Kidney (tissue), 14 donors: ENCODE data around the gene B4GALNT1. TPM values are rescaled to one million over a fixed set of nuclear protein-coding genes. Genes with fewer than 3 reads are reported as not detected.

Source experiments
- DNase-seq, 5 donors: peaks; one replicate each; pipeline ENCODE4 v3.0.0-alpha.2; 2013 to 2020
- FAIRE-seq: peaks from 2 replicates; lab custom pipeline; 2012; peaks lifted over from hg19 to GRCh38; lab: Jason Lieb, UNC
- H3K27ac ChIP-seq, 2 donors: one replicate each; pipeline ENCODE4 v1.7.0; 2013; ENCODE audit warnings: low read depth in 2 of 2, low read length in 2 of 2, inconsistent platforms in 1 of 2
- H3K27me3 ChIP-seq: one replicate; pipeline ENCODE4 v1.7.1; 2013; ENCODE audit warnings: low read length, inconsistent platforms; ENCODE audit not compliant: control insufficient read depth, insufficient read depth
- H3K36me3 ChIP-seq, 3 donors: one replicate each; pipeline versions ENCODE4 v1.7.0 to v1.7.1; 2013; ENCODE audit warnings: low read length in 3 of 3, control low read depth in 1 of 3, inconsistent platforms in 1 of 3; ENCODE audit not compliant: insufficient read depth in 3 of 3, control insufficient read depth in 2 of 3
- H3K4me1 ChIP-seq, 3 donors: one replicate each; pipeline versions ENCODE4 v1.7.0 to v1.7.1; 2013; ENCODE audit warnings: low read length in 3 of 3, inconsistent platforms in 1 of 3, low read depth in 1 of 3; ENCODE audit not compliant: control insufficient read depth in 2 of 3, insufficient read depth in 2 of 3
- H3K4me3 ChIP-seq, 3 donors: one replicate each; pipeline versions ENCODE4 v1.7.0 to v1.8.1; 2013; ENCODE audit warnings: low read length in 3 of 3, control low read depth in 1 of 3, inconsistent platforms in 1 of 3
- H3K9ac ChIP-seq, 3 donors: one replicate each; pipeline versions ENCODE4 v1.7.0 to v1.7.1; 2013; ENCODE audit warnings: low read length in 3 of 3, control low read depth in 1 of 3, inconsistent platforms in 1 of 3
- H3K9me3 ChIP-seq, 3 donors: one replicate each; pipeline versions ENCODE4 v1.7.0 to v1.7.1; 2013; ENCODE audit warnings: low read length in 3 of 3, control low read depth in 1 of 3, inconsistent platforms in 1 of 3; ENCODE audit not compliant: control insufficient read depth in 2 of 3, insufficient read depth in 1 of 3
- intact Hi-C: fragments of 100-400 bp; cut with DNase I; formaldehyde crosslinking; loops from one replicate; pipeline ENCODE4 v1.11.1; 2022
- polyA plus RNA-seq: library from polyadenylated mRNA; stranded (reverse); fragments of 350-450 nt; fragmentation: Illumina TruSeq; extraction: RNeasy Lipid Tissue Mini Kit (QIAGEN cat#74804); gene quantifications from one replicate; pipeline ENCODE4 v1.2.3, GENCODE V29; 2014; ENCODE audit warnings: low read depth, low replicate concordance; ENCODE audit not compliant: insufficient read depth
- total RNA-seq: library from RNA; stranded (reverse); fragmentation: NEBNext Ultra II Directional; extraction: Animal tissue kit (Norgen Biotek cat#: 25700); gene quantifications from one replicate; pipeline ENCODE4 v1.2.1, GENCODE V29; 2021
- TF ChIP-seq, protein P1 (sequence below): IDR thresholded peaks from 3 replicates; pipeline ENCODE4 v1.5.1; 2012; ENCODE audit warnings: mild to moderate bottlenecking, moderate library complexity, borderline replicate concordance; ENCODE audit not compliant: insufficient read depth; ENCODE audit errors: extremely low read depth
- donor health status: control.
- donor health status: control.
- donor health status: control.
- donor health status: control.
- donor health status: control.
- donor health status: DM: yes; HTN: yes; CAD: no.
- donor health status: Normal renal cell carcinoma (clear cell type).

B4GALNT1 gene
- total and polyA plus RNA-seq, 2 donors from 2014 or later: 1.6 to 2.0 TPM

DNA sequence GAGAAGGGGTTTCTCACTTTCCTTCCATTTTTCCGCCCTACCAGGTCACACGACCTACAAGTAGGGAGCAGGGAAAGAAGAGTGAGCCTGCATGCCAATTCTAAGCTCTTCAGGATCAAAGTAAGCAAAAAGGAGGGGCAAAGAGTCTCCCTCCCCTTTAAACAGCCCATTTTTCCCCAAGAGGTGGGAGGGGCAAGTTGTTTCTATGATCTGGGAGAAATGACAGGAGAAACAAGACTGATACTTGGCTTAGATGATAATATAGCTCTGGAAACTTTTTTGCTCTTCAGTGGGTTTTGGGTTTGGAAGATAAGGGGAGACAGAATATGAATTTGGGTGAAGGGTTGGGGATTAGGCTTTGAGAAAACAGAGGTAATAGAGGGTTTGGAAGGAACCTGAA lies 26.6 kb downstream of the B4GALNT1 start:
- DNase-seq (no peak), FAIRE-seq (no peak)
- Histone ChIP-seq H3K9ac (no peak overlapping the region), H3K4me3 (no peak overlapping the region), H3K4me1 (peaks cover 0 to 6% (median 0%) of the 10 kb centered on the region in 3 donors), H3K36me3 (peaks cover 0 to 4% (median 2%) of the 10 kb centered on the region in 3 donors), H3K27me3 (no peaks in the 10 kb centered on the region), H3K9me3 (no peaks in the 10 kb centered on the region), H3K27ac (no peak overlapping the region)
- TF ChIP-seq, protein P1, sequence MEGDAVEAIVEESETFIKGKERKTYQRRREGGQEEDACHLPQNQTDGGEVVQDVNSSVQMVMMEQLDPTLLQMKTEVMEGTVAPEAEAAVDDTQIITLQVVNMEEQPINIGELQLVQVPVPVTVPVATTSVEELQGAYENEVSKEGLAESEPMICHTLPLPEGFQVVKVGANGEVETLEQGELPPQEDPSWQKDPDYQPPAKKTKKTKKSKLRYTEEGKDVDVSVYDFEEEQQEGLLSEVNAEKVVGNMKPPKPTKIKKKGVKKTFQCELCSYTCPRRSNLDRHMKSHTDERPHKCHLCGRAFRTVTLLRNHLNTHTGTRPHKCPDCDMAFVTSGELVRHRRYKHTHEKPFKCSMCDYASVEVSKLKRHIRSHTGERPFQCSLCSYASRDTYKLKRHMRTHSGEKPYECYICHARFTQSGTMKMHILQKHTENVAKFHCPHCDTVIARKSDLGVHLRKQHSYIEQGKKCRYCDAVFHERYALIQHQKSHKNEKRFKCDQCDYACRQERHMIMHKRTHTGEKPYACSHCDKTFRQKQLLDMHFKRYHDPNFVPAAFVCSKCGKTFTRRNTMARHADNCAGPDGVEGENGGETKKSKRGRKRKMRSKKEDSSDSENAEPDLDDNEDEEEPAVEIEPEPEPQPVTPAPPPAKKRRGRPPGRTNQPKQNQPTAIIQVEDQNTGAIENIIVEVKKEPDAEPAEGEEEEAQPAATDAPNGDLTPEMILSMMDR: no peak
- intact Hi-C loops: no loop called here

DNA sequence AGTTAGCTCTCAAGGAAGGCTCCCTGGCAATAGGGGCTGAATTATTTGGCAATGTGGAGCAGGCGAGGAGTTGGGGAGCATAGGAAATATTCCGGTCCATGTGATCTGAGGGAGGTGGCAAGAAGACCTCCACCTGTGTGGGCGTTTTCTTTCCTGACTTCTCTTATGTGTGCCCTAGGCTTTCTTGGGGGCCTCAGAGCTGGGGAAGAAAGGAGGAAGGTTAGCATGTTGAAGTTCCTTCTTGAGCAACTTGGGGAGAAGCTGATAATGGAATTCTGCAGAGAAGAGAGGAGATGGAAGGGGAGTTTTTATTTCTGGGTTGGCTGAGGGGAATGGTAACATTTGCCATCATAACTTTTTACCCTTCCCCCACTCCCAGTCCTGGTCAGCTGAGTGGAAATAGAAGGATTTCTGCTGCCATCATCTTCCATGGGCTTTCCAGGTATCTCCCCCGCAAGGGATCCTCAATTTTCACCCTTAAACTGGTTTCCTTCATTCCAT lies 27.1 kb downstream of the B4GALNT1 start:
- intact Hi-C loops: no loop called here
- Histone ChIP-seq H3K27me3 (no peaks in the 10 kb centered on the region), H3K4me3 (peak overlapping the region in 1 of 3 donors; percentile 75), H3K27ac (no peak overlapping the region), H3K9me3 (no peaks in the 10 kb centered on the region), H3K36me3 (peaks cover 0 to 7% (median 2%) of the 10 kb centered on the region in 3 donors), H3K4me1 (peaks cover 0 to 6% (median 0%) of the 10 kb centered on the region in 3 donors), H3K9ac (no peak overlapping the region)
- DNase-seq (no peak), FAIRE-seq (no peak)
- TF ChIP-seq, protein P1: no peak

DNA sequence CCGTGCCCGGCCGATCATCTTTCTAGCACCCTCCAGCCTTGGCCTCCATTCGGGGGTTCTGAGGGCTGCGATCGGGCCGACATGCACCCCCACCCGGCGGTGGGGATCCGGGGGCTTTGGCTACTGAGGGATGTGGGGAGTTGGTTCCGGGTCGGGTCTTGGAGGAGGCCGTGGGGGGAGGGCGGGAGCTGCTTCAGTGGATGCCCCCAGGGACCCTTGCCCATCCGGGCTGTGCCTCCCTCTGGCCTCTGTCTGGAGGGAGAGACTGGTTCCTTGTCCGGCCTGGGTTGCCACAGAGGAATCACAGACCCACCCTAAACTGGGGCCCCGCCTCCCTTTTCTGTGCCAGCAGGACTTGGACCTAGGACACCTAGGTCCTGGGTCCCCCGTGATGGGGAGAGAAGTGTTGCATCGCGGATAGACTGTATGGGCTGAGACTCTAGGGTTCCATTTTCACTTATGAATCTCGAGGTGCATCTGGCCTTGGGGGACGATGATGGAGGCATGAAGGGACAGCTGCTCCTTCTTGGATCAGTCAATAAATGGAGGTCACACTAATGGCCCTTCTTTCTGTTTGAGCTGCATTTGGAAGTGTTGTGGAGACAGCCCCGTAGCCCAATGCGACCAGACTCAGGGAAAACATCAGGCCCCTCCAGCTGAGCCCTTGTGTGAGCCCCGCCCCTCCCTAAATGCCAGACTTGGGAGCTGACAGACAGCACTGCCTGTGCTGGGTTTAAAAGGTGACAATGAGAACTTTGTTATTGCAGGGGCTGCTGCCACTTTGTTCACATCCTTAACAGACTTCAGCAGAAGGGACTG lies 27.8 kb downstream of the B4GALNT1 start:
- H3K9ac ChIP-seq: peak overlapping the region; percentile 27 to 87 (median 72)
- peak in 3 of 5 donors; percentile 26 to 76 (median 58) for DNase-seq
- H3K4me3 ChIP-seq: peak overlapping the region; percentile 58 to 75 (median 63)
- H3K27me3 ChIP-seq: no peaks in the 10 kb centered on the region
- TF ChIP-seq, protein P1: no peak
- peaks cover 0 to 14% (median 2%) of the 10 kb centered on the region in 3 donors for H3K36me3 ChIP-seq
- H3K4me1 ChIP-seq: peaks cover 0 to 6% (median 0%) of the 10 kb centered on the region in 3 donors
- FAIRE-seq: no peak
- H3K27ac ChIP-seq: peak overlapping the region; percentile 56 to 69
- intact Hi-C loops: no loop called here
- no peaks in the 10 kb centered on the region for H3K9me3 ChIP-seq
